ENCODE measurements around the gene CPA2.

DNA sequence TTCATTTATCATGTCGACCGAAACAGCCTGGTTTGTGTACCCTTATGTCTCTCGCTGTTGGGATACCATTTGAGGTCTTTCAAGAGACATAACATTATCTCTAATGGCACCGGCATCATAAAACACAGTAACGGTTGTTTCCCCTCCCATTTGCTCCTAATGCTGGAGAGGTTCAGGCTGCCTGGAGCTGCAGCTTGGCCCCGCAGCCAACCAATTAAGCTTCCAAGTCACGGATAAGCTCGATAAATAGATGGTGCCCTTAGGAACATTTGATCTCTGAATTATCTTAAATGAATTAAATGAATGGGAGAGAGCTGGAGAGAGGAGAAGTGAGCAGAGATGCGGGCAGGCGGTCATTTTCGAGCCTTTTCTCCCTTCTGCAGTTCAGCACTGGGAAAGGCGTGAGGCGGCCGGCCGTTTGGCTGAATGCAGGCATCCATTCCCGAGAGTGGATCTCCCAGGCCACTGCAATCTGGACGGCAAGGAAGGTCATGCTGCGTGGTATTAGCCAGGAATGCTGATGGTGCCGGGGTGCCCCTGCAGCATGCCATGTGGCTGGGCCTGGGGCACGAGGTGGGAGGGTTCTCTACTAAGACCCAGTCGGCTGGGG, 38.9 kb downstream of the CPA2 start:
- TF ChIP-seq POLR2A (IDR thresholded peaks at IDR 0.05; ENCODE audit: low read length) (no peak), GATA1 (IDR thresholded peaks at IDR 0.05; ENCODE audit: low read depth, low read length) (no peak)
